Putamen (tissue), 1 donor: ENCODE measurements around the gene TGM3.

Experiments
- DNase-seq: peaks from one replicate; pipeline ENCODE4 v3.0.0-alpha.2; 2016; ENCODE audit warnings: low spot score

Gene TGM3

DNA sequence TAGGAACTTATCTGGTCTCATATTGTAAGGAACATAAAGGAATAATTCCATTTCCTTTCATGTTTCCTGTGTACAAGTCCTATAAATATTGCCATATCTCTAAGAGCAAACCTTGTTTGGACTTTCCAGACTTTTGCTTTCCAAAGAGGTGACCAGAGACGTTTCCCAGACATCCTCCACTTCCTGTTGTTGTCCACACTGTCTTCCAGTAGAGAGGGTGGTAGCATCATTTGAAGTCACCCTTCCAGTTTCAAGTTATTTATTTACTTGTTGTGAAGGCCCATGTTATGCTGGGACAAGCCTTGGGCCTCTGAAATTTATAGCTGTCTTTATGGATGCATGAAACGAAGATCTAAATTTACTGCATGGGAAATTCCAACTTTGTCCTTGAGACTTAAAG lies 10.6 kb upstream of the TGM3 start:
- DNase-seq = no peak

DNA sequence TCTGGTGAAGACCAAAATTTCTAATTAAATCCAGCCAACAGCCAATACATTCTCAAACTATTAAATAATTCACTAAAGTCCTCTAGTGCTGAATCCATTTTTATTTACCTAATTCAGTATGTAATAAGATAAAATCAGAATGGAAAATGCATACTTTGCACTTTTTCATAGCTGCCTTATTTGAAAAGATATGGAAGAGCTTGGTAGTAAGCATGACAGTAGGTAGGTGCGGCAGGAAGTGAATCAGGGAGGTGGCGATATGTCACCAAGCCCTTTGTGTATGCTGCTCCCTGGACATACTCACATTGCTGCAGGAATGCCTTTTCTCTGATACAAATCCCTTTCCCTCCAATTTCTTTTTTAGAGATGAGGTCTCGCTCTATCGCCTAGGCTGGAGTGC lies 10.2 kb upstream of the TGM3 start:
- DNase-seq = no peak

DNA sequence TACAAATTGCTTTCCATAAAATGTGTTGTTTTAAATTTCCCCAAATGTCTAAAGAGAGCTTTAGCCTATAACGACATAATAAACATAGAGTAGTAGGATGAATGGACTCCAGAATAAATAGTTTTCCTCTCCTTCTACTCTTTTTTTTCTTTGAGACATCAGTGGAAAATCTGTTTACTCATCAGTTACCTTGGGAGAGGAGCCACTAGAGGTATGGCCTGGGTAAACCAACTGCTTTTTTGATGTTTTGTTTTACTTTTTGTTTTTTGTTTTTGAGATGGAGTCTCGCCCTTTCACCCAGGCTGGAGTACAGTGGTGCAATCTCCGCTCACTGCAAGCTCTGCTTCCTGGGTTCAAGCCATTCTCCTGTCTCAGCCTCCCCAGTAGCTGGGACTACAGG lies 8.3 kb upstream of the TGM3 start:
- DNase-seq = no peak

DNA sequence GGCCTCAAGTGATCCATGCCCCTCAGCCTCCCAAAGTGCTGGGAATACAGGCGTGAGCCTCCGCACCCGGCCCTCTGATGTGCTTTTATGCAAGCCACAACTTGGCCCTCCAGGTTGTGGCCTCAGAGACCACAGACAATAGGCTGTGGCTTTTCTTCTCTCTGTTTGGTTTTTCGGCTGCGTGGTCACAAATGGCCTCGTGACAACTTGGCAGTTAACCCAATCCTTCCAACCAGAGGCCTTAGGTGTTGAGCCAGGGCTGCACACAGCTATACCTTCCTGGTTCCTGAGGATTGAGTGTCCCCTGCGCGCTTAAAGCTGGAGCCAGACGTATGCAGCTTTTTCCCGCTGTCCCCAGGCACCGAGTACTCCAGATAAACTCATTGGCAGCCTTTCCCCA lies 6.3 kb upstream of the TGM3 start:
- no peak for DNase-seq

DNA sequence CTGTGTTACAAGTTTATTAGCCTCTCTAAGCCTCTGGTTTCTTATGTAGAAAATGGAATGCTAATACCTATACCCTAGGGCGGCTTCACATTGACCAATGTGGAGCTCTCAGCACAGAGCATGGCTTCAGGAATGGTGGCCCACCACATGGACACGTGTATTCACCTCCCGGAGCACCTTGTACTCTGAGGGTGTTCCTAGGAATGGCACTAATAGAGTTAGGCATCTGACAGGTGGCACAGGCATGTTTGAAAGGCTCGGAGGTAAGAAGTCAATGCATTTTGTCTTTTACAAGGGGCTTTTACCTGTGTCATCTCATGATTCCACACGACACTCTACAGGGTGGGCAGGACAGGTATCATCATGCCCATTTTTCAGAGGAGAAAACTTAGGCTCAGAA lies 5.3 kb upstream of the TGM3 start:
- no peak for DNase-seq

DNA sequence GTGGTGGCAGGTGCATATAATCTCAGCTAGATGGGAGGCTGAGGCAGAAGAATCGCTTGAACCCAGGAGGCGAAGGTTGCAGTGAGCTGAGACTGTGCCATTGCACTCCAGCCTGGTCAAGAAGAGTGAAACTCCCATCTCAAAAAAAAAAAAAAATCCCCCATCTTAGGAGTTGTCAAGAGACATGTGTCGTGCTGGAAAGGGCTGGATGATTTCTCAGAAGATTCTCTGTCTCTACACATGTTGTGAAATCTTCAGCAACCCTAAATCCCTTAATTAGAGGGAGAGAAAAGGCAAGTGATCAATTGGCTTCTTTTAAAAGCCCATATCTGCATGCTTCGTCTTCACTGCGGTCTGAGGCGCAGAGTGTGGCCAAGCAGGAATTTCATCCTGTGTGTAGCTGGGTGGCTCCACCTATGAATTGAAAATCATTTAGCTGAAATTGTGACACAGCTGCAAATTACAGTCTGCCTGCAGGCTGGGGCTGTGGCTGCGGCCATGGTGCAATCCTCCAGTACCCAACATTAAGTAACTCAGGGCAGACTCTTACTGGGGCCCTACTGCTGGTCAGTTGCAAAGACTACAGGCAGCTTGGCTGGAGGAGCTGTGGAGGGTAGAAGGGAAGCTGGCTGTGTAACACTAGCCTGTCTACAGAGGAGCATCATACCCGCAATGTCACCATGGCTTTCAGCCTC lies 3.2 kb upstream of the TGM3 start:
- DNase-seq = no peak

DNA sequence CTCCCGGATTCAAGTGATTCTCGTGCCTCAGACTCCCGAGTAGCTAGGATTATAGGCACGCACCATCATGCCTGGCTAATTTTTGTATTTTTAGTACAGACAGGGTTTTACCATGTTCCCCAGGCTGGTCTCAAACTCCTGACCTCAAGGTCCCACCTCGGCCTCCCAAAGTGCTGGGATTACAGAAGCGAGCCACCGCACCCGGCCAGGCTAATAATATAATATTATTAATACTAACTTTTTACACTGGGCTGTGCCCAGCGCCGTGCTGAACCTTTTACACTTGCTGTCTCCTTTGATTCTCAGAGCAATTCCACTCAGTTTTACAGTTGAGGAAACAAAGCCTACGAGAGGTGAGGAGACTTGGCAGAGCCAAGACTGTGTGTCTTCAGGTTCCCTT lies 2.3 kb upstream of the TGM3 start:
- no peak for DNase-seq

DNA sequence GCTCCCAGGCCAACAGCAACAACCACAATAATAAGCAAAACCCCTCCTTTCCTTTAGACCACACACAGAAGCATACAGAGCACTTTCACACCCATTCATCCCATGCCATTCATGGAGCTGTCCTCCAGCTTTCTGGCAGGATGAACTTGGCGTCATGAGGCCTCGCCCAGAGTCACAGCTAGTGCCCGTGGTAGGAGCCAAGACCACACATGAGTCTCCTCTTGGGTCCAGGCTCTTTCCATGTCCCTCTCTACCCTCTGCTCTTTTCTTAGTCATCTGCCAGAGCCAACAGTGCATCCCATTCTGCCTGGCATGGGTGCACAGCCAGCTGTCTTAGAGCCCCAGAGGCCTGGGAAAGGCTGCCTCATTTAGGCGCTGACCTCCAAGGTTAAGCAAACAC lies 1.8 kb upstream of the TGM3 start:
- DNase-seq = no peak

DNA sequence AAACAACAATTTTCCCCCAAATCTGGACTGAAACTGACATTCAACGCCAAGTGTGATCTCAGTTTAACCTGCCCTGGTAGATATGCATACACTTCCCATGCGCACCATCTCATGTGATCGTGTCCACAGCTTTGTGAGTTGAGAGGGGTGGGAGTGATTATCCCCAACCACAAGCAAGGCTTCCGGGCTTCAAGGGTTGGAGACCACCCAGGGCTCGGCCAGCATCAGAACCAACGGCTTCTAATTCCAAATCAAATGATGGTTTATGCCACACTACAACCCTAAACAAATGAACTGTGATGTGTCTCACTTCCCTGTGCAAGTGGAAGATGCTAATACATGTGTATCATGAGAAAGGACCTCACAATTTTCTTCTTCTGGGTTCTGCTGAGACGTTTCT lies 515 bp upstream of the TGM3 start:
- no peak for DNase-seq

DNA sequence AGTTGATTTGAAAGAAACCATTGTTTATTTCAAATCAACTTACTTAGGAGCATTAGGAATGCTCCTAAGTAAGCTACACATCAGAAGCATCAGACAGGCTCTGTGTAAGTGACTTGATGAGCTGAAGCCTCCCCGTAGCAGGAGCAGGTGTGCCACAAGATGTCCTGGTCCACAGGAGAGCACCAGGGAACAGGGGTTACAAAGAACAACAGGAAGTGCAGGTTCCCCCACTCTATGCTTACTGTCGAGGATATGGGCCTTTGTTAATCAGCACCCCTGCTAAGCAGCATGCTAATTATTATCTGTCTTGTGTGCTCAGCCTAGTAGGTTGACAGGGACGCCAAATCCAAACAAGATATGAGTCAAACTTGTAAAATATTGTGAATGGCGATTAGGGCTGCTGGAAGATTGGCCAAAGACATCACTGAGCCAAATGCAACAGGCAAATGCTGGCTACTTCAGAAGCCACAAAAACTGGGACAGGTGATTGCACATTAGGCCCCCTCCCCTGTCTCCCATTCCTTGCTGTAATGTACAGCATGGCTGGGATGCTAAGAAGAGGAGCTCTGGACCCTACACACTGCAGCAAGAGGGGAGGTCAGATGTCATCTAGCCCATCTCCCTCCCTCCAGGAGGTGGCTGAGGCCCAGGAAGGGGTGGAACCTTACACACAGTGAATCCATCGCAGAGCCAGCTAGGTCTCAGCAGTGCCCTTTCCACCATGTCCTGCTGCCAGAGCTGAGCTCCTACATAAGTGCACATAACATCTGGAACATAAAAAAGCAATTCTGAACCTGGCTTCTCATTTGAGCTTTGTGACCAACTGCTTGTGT lies 939 bp downstream of the TGM3 start:
- no peak for DNase-seq

DNA sequence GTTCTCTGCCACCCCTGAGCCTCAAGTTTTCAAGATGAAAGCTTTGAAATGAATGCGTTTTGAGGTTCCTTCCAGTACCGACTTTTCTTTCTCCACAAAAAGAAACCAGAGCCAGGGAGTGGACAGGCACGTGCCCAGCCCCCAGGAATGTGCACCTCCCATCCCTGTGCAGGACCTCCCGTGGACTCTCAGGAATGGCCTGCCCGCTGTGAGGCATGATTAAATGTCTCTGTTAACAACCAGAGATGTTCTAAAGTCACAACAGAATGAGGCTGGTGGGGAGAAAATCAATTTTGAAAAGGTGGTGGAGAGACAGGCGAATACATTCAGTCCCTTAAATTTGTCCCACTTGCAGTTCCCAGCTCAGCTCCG lies 1.5 kb downstream of the TGM3 start:
- DNase-seq = no peak

DNA sequence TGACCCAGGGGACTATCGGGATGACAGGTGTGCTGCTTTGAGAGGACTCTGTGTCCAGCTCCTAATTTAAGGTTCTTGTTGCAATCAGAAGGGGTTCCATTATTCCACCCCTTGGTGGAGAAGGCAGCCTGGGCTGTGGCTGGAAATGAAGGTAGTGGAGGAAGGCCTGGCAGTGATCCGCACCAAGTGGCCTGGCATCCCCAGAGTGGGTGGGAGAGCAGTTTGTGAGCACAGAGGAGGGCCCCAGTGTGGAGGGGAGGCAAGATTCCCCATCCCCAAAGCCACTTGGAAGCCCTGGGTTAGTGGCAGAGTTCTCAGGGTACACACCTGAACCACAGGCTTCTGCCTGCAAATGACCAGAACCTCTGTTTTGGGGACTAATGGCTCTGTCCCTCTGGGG lies 2.3 kb downstream of the TGM3 start:
- no peak for DNase-seq

DNA sequence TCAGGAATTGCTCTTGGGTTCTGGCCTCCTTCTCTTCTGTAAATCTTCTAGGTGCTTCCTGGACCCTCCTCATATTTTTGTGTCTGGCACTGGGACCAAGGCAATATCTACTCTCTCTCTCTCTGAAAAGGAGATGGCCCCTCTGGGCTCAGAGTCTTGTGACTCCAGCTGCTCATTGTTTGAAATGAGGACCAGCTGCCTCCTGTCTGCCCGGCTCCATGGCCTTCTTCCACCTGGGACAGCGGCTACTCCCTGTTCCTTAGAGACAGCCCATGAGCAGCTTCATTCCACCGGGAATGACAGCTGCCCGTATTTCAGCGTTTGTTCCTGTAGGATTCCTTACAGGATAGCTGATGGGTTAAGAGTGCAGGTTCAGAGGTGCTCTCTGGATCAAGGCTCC lies 2.9 kb downstream of the TGM3 start:
- no peak for DNase-seq

DNA sequence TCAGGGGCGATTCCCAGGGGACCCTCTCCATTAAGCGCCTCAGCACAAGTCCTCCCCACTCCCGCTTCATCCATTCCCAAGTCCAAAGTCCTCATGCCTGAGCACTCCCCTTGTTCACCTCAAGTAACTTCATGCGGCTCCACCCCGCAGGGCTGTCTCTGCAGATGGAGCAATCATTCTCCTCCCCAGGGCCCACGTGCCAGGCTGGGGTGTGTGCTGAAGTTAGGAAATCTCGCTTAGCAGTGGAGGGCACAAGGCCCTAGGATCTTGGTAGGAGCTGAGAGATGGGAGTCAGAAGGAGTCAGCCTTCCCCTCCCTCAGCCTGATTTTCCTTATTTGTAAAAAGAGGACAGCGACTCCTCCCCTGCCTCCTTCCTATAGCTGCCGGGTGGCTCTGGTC lies 3.5 kb downstream of the TGM3 start:
- no peak for DNase-seq

DNA sequence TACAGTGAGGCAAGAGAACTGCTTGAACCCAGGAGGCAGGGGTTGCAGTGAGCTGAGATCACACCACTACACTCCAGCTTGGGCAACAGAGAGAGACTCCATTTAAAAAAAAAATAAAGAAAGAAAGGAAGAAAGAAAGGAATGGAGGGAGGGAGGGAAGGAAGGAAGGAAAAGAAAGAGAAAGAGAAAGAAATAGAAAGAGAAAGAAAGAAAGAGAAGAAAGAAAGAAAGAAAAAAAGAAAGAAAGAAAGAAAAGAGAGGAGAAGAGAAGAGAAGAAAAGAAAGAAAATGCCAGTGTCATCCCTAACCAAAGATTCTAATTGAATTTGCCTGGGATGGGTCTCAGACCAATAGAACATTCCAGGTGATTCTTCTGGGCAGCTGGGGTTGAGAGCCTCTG lies 4.2 kb downstream of the TGM3 start:
- DNase-seq = no peak

DNA sequence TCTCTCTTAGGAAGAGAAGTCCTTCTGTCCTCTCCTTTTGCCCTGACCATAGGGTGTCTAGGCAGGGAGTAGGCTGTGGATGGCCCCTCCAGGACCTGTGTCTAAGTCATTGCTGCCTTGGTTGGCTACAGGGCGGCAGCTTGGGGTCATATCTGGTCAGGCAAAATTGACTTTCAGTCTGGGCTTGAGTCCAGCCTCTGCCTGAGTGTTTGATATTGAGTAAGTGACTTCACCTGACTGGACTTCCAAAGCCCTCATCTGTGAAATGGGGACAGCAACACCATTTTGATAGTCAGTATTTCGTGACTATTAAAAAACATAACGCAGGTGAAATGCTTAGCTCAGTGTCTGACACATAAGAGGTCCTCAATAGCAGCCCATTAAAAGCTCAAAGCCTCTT lies 4.6 kb downstream of the TGM3 start:
- DNase-seq = no peak

DNA sequence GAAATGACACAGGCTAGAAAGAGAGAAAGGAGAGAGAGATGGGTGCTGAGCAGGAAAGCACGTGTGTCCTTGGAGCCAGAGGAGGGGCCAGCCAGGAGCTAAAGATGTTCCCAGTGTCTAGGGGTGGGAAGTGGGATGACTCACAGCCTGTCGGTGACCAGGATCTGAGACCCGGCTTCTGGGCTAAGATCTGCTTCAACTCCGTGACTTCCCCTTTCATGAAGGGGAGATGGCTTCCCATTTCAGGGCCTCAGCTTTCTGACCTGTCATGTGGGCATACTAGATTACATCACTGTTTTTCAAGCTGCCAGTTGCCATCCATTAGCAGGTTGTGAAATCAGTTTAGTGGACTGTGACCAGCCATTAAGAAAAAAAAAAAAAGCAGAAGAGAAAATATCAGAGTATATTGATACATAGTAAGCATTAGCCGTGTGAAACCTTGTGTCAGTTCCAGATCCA lies 5.4 kb downstream of the TGM3 start:
- DNase-seq = no peak

DNA sequence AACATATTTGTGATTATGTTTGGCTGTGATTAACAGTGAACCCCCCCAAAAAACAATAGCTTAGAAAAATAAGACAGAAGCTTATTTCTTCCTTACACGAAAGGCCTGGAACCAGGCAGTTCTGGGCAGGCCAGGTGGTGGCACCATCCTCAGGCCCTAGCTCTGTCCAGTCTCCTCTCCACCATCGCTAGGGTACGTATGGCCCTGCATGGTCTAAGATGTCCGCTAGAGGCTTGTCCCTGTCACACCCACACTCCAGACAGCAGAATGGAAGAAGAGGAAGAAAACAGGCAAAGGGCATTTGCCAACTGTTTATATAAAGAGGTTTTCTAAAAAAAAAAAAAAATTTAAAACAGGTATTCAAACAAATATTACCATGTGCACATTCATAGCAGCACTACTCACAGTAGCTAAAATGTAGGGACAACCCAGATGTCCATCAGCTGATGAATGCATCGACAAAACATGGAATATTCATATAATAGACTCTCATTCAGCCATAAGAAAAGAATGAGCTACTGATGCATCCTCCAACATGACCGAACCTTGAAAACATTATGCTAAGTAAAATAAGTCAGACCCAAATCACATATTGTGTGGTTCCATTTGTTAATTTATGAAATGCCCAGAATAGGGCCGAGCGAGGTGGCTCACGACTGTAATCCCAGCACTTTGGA lies 6.7 kb downstream of the TGM3 start:
- no peak for DNase-seq

DNA sequence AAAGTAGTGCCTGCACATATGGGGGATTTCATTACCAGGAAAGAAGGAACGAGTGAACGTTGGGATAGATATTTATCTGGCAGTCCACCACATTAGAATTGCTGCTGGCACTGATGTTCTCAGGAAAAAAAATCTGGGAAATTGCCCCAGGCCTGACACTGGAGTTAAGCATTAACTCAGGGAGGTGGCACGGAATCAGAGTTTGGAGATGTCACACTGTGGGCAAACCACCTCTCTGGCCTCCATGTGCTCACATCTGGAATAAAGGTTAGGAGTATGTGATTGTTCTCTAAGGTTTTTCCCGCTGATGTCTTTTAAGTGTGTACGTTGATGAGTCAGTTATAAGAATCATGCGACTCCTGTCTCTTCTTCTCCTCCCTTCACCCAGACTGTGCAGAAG lies 7.9 kb downstream of the TGM3 start:
- no peak for DNase-seq

DNA sequence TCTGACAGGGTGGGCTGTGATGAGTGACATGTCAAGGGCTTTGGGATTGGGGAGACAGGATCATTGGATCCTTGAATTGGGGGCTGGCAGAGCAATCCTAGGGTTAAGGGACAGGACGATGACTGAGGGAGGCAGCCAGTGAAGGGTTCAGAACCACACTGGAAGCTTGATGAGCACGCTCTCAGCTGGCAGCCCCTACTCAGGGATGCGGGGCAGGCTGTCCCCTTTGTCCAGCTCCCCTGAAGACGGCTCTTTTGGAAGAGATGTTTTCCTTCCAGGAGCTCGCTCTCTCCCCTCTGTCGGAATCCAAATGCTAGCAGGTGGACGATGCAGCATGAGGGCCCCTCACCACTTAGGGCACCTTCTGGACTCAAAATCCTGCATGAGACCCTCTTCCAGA lies 8.4 kb downstream of the TGM3 start:
- DNase-seq = no peak

DNA sequence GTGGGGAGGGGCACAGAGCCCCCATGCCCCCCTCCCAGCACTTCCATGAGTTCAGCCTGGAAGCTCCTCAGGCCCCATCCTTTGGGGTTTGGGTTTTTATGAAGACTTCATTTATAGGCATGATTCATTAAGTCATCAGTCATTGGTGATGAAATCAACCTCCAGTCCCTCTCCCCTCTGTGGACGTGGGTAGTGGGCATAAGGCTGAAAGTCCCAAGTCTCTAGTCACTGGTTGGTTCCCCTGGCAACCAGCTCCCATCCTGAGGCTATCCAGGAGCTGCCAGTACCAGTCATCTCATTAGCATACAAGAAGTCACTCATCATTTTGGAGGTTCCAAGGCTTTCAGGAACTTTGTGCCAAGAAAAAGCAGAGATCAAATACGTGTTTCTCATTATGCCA lies 9.2 kb downstream of the TGM3 start:
- DNase-seq = no peak

DNA sequence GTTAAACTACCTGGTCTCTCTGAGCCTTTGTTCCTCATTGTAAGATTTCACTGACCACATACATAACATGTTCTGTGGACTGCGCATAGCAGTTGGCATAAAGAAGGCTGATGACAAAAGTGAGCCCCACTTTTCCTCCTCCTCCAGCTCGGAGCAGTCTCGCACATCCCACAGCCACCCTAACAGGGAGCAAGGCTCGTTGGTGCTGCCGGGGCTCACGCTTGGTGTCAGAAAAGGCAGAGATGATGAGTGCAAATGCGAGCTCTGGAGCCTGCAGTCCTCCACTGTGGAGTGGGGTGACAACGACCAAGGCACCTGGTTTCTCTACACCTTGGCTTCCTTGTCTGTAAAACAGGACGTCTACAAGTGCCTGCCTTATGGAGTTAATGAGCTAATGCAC lies 9.7 kb downstream of the TGM3 start:
- no peak for DNase-seq

DNA sequence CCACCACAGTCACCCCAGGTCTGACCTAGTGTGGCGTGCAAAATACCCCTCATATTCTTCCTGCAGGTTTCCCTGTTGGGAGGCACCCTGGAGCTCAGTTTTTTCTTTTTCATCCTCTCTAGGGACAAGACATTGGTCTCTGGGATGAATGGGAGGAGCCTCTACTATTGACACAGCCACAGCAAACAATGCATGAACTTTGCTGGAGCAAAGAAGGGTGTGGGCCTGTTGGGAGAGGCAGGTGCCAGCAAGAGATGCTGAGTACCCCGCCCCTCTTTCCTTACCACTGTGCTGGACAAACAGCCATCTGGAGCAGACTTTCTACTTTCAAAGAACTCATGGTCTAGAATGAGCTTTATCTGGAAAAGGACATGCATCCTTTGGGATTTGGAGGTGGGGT lies 10.1 kb downstream of the TGM3 start:
- no peak for DNase-seq
